Breast epithelium (tissue), 4 donors: Measurements from ENCODE around the gene ZNF423. TPM values are rescaled to one million over a fixed set of nuclear protein-coding genes. Genes with fewer than 3 reads are reported as not detected.

Source experiments
- DNase-seq, 2 donors: peaks; one replicate each; pipeline ENCODE4 v3.0.0-alpha.2; 2019; ENCODE audit warnings: low spot score in 2 of 2
- H3K27ac ChIP-seq, 2 donors: fragments of 200-600 bp; sonication (generic) in 1 of 2; one replicate each; pipeline ENCODE4 v1.5.1; 2016 to 2019; ENCODE audit warnings: mild to moderate bottlenecking in 1 of 2
- H3K27me3 ChIP-seq, 2 donors: fragments of 200-600 bp; sonication (generic) in 1 of 2; one replicate each; pipeline versions ENCODE4 v1.5.1 to v1.6.0; 2017 to 2019; ENCODE audit warnings: control low read depth in 1 of 2, mild to moderate bottlenecking in 1 of 2
- H3K36me3 ChIP-seq: fragments of 200-600 bp; one replicate; pipeline ENCODE4 v1.5.1; 2019
- H3K4me1 ChIP-seq, 2 donors: fragments of 200-600 bp; sonication (generic); one replicate each; pipeline ENCODE4 v1.5.1; 2016 to 2019; ENCODE audit warnings: control low read depth in 1 of 2
- H3K4me3 ChIP-seq, 3 donors: fragments of 200-600 bp; sonication (generic); 1 replicate in 2 of 3; 2 replicates in 1 of 3; pipeline ENCODE4 v1.5.1; 2016 to 2019; ENCODE audit warnings: mild to moderate bottlenecking in 3 of 3, moderate library complexity in 2 of 3
- H3K9me3 ChIP-seq, 2 donors: fragments of 200-600 bp; sonication (generic) in 1 of 2; one replicate each; pipeline ENCODE4 v1.5.1; 2016 to 2019; ENCODE audit warnings: control low read depth in 1 of 2
- POLR2A ChIP-seq: fragments of 450-650 bp; IDR thresholded peaks from one replicate; pipeline ENCODE4 v1.6.1; 2016; ENCODE audit warnings: antibody characterized with exemption, mild to moderate bottlenecking, moderate library complexity
- POLR2AphosphoS5 ChIP-seq, 3 donors: sonication (generic); formaldehyde crosslinking; IDR thresholded peaks; one replicate each; pipeline ENCODE4 v1.6.1; 2017; ENCODE audit warnings: antibody characterized with exemption in 3 of 3
- intact Hi-C: fragments of 100-400 bp; cut with DNase I; formaldehyde crosslinking; loops from one replicate; pipeline ENCODE4 v1.15.1; 2023; ENCODE audit warnings: low total_unique reads
- total RNA-seq, 3 donors: library from RNA; depleted of rRNA; stranded (reverse); fragments of >200 nt; gene quantifications; one replicate each; pipeline ENCODE4 v1.1.0, GENCODE V29; 2016
- TF ChIP-seq, protein P1 (sequence below), 3 donors: fragments of 450-650 bp; IDR thresholded peaks; one replicate each; pipeline ENCODE4 v1.5.1; 2016 to 2017; ENCODE audit warnings: antibody characterized with exemption in 3 of 3, mild to moderate bottlenecking in 3 of 3, moderate library complexity in 3 of 3

Gene ZNF423
- total RNA-seq, 3 donors from 2014 or later, result 4.7 to 8.0 (median 5.9) TPM

DNA sequence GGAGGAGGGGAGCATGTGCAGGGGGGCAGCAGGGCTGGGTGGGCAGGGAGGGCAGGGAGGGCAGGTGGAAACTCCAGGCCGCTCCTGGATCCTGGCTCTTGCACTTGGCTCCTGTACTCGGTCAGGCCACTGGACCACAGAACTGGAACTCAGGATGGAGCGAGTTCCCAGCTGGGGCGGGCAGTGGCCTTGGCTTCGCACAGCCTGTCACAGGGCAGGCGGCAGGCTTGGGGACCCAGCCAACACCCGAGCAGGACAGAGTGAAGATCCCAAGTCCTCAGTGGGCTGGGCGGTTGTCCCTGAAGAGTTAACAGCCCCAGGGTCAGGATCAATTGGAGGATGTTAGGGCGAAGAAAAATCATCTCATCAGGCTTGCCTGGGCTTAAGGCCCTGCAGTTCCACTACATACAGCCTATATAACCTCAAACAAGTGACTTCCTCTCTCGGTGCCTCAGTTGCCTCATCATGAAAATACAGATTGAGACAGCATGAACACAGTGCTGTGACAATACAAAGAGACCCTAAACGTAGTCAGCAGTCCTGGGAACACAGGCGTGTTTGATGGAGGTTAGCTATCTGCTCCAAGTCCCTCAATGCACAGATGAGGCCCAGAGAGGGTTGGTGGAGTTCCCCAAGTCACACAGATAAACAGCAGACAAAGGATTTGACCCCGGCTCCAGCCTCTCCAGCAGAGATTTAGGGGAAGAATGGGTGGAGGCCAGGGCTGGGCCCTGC is 21.9 kb downstream of the ZNF423 start:
- Histone ChIP-seq H3K4me3 (no peak overlapping the region), H3K4me1 (peaks cover 0 to 6% of the 10 kb centered on the region in 2 donors), H3K27ac (peak overlapping the region; percentile 73 to 89), H3K36me3 (no peaks in the 10 kb centered on the region), H3K9me3 (no peaks in the 10 kb centered on the region), H3K27me3 (no peaks in the 10 kb centered on the region)
- no peak for DNase-seq
- TF ChIP-seq POLR2A (no peak), POLR2AphosphoS5 (IDR thresholded peaks at IDR 0.05) (no peak)
- TF ChIP-seq, protein P1, sequence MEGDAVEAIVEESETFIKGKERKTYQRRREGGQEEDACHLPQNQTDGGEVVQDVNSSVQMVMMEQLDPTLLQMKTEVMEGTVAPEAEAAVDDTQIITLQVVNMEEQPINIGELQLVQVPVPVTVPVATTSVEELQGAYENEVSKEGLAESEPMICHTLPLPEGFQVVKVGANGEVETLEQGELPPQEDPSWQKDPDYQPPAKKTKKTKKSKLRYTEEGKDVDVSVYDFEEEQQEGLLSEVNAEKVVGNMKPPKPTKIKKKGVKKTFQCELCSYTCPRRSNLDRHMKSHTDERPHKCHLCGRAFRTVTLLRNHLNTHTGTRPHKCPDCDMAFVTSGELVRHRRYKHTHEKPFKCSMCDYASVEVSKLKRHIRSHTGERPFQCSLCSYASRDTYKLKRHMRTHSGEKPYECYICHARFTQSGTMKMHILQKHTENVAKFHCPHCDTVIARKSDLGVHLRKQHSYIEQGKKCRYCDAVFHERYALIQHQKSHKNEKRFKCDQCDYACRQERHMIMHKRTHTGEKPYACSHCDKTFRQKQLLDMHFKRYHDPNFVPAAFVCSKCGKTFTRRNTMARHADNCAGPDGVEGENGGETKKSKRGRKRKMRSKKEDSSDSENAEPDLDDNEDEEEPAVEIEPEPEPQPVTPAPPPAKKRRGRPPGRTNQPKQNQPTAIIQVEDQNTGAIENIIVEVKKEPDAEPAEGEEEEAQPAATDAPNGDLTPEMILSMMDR (IDR thresholded peaks at IDR 0.05), result no peak
- intact Hi-C loops, result no loop called here

DNA sequence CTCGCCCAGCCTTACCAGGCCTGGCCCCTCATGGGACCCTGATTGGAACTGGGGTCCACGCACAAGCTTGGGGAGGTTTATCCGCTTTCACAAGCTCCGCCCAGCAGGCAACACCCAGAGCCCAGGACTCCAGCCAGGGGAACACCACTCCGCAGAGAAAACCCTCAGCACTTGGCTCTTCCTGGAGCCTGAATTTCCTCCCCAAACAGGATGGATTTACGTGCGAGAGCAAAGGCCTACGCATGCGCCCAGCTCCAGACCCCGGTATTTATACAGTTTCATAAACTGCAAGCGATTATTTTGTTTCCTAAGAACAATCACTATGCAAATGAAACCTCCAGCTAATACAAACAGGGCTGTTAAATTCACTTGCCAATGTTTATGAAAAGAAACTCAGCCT is 22.8 kb downstream of the ZNF423 start:
- DNase-seq, result no peak
- TF ChIP-seq POLR2A (no peak), POLR2AphosphoS5 (IDR thresholded peaks at IDR 0.05) (no peak)
- TF ChIP-seq, protein P1 (IDR thresholded peaks at IDR 0.05), result no peak
- Histone ChIP-seq H3K27ac (peak overlapping the region; percentile 73 to 89), H3K27me3 (no peaks in the 10 kb centered on the region), H3K36me3 (no peaks in the 10 kb centered on the region), H3K4me3 (no peak overlapping the region), H3K9me3 (no peaks in the 10 kb centered on the region), H3K4me1 (peaks cover 0 to 6% of the 10 kb centered on the region in 2 donors)
- intact Hi-C loops, result no loop called here

DNA sequence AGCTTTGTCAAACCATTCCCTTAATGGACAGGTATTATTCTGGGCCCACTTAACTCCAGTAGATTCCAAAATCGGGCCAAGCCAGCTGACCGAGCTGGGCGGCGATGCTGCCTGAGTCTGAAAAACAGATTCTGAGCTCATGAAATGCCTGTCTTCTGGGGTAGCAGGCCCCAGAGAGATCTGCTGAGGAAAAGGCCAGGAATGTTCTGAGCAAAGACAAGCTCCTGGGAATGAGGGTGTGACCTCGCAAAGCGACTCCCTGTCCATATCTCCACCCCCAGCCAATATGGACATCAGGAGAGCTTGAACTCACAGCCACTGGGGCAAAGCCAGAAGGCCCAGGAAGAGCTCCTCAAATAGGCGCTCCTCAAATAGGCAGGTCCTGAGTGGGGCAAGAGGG is 23.7 kb downstream of the ZNF423 start:
- intact Hi-C loops, result no loop called here
- no peak for DNase-seq

DNA sequence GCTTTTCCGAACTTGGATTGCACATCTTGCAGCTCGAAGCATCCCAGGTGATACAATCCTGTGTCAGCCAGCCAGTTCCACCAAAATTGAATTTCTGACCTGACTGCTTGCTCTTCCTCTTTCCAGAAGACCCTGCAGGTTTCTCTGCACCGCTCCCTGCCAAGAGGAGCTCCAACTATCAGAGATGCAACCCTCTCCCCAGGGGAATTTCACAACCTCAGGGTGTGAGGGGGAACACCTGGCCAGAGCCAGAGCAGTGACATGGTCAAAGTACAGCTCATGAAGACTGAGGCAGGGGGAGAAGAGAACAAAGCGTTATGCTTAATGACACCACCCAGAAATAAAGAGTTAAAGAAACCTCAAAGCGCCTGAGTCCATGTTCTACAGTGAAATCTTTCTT is 25.0 kb downstream of the ZNF423 start:
- TF ChIP-seq, protein P1 (IDR thresholded peaks at IDR 0.05), result no peak
- TF ChIP-seq POLR2A (no peak), POLR2AphosphoS5 (IDR thresholded peaks at IDR 0.05) (no peak)
- Histone ChIP-seq H3K27ac (no peak overlapping the region), H3K27me3 (no peaks in the 10 kb centered on the region), H3K4me3 (no peak overlapping the region), H3K36me3 (no peaks in the 10 kb centered on the region), H3K9me3 (no peaks in the 10 kb centered on the region), H3K4me1 (peaks cover 0 to 6% of the 10 kb centered on the region in 2 donors)
- no peak for DNase-seq
- intact Hi-C loops, result no loop called here

More for the DNA sequence above, 23.7 kb downstream of the ZNF423 start:
- Histone ChIP-seq H3K27me3 (no peaks in the 10 kb centered on the region), H3K27ac (peak overlapping the region; percentile 3 to 89), H3K36me3 (no peaks in the 10 kb centered on the region), H3K9me3 (no peaks in the 10 kb centered on the region), H3K4me1 (peaks cover 0 to 6% of the 10 kb centered on the region in 2 donors), H3K4me3 (no peak overlapping the region)
- TF ChIP-seq POLR2AphosphoS5 (IDR thresholded peaks at IDR 0.05), result no peak
- TF ChIP-seq, protein P1 (IDR thresholded peaks at IDR 0.05), result no peak
- TF ChIP-seq POLR2A, result no peak

DNA sequence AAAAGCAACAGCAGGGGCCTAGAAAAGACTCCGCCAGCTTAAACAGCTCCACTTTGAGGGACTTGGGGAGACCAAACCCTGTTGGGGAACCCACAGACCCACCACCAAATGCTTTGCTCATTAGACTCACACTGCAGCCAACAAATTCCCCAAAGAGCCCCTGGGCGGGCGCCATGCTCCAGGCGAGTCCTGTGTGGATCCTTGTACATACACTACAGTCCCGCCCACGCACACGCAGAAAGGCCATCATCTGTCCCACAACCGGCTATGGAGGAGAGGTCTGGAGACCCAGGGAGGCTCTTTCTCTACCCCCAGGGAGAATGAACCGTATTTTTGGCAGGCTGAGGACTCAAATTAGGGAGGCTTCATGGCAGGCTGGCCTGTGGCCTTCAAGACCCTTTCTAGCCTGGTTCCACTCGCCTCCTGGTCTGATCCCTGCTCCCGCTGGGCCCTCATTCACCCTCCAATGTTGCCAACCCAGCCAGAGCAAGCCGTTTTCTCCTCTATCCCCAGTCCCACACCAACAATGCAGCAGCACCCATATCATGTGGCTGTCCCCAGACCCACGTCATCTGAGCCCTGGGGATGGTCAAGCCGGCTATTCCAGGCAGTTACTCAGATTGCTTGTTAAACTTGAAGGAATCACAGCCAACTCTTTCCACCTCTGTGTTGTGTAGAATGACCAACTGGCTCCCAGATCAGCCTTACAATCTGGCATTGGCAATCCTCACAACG is 27.2 kb downstream of the ZNF423 start:
- intact Hi-C loops, result no loop called here
- Histone ChIP-seq H3K27me3 (no peaks in the 10 kb centered on the region), H3K36me3 (no peaks in the 10 kb centered on the region), H3K9me3 (no peaks in the 10 kb centered on the region), H3K27ac (peak overlapping the region; percentile 55 to 60), H3K4me3 (no peak overlapping the region), H3K4me1 (no peaks in the 10 kb centered on the region)
- TF ChIP-seq, protein P1 (IDR thresholded peaks at IDR 0.05), result no peak
- TF ChIP-seq POLR2A (no peak), POLR2AphosphoS5 (IDR thresholded peaks at IDR 0.05) (no peak)
- no peak for DNase-seq
